ENCODE data around the gene DUSP11.

GRCh38 chr2:73822276-73822675 lies 42.4 kb upstream of the DUSP11 start:
- TF ChIP-seq ZBTB21 (tag by site-specific recombination; IDR thresholded peaks at IDR 0.05): no peak
- TF ChIP-seq, protein P1, sequence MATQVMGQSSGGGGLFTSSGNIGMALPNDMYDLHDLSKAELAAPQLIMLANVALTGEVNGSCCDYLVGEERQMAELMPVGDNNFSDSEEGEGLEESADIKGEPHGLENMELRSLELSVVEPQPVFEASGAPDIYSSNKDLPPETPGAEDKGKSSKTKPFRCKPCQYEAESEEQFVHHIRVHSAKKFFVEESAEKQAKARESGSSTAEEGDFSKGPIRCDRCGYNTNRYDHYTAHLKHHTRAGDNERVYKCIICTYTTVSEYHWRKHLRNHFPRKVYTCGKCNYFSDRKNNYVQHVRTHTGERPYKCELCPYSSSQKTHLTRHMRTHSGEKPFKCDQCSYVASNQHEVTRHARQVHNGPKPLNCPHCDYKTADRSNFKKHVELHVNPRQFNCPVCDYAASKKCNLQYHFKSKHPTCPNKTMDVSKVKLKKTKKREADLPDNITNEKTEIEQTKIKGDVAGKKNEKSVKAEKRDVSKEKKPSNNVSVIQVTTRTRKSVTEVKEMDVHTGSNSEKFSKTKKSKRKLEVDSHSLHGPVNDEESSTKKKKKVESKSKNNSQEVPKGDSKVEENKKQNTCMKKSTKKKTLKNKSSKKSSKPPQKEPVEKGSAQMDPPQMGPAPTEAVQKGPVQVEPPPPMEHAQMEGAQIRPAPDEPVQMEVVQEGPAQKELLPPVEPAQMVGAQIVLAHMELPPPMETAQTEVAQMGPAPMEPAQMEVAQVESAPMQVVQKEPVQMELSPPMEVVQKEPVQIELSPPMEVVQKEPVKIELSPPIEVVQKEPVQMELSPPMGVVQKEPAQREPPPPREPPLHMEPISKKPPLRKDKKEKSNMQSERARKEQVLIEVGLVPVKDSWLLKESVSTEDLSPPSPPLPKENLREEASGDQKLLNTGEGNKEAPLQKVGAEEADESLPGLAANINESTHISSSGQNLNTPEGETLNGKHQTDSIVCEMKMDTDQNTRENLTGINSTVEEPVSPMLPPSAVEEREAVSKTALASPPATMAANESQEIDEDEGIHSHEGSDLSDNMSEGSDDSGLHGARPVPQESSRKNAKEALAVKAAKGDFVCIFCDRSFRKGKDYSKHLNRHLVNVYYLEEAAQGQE (tag by site-specific recombination; IDR thresholded peaks at IDR 0.05): no peak
- TF ChIP-seq CTCF (tag by site-specific recombination; IDR thresholded peaks at IDR 0.05): no peak
- no peak for TF ChIP-seq ZNF132 (tag by site-specific recombination; IDR thresholded peaks at IDR 0.05; ENCODE audit: borderline replicate concordance)
- TF ChIP-seq KLF9 (tag by site-specific recombination; IDR thresholded peaks at IDR 0.05; ENCODE audit: low read depth): no peak
- no peak for TF ChIP-seq ZNF366 (tag by site-specific recombination; conservative IDR thresholded peaks at IDR 0.05)
- no peak for TF ChIP-seq ZFP41 (tag by site-specific recombination; IDR thresholded peaks at IDR 0.05; ENCODE audit: borderline replicate concordance)

All from HEK293 (cell line).